GM18861 (cell line): ENCODE results near the gene TYW1B.
"Not testable (repeated sequence)": the region's sequence is repeated elsewhere in the genome, so short reads cannot be mapped to it uniquely, and the experiment has no call there.

ENCODE experiments used
- ATAC-seq: cut with Tn5 transposase; IDR thresholded peaks from one replicate; pipeline ENCODE4 v1.9.1; 2021; ENCODE audit not compliant: unreplicated experiment

Gene TYW1B

DNA sequence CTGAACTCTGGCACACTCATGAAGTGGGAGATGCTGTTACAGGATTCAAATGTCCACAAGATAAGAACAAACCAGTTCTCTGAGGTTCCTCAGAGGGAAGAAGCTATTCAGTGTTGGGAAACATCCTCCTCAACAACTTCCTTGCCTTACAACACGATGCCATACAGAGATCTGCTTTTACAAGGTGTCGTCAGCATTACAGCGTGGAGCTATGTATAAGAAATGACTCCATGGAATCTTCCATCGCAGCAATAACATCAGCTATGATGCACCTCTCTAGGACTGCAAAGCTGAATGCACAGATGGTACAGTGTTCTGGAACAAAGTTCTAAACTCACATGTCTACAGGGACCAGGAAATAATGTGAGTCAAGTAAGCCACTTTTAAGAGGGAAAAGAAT is 122.3 kb downstream of the TYW1B start:
- ATAC-seq: not testable (repeated sequence)

GRCh38 chr7:72704894-72705293 is 123.1 kb downstream of the TYW1B start:
- no peak for ATAC-seq

DNA sequence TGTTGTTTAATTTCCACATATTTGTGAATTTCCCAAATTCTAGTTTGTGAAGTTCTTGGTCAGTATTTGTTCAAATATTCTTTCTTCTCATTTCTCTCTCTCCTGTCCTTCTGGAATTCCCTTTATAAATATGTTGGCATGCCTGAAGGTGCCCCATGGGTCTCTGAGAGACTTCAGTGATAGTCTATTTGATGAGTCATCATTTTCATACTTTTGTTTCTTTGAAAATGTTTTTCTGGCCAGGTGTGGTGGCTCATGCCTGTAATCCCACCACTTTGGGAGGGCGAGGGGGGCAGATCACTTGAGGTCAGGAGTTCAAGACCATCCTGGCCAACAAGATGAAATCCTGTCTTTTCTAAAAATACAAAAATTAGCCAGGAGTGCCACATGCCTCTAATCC is 127.5 kb downstream of the TYW1B start:
- ATAC-seq: not testable (repeated sequence)

DNA sequence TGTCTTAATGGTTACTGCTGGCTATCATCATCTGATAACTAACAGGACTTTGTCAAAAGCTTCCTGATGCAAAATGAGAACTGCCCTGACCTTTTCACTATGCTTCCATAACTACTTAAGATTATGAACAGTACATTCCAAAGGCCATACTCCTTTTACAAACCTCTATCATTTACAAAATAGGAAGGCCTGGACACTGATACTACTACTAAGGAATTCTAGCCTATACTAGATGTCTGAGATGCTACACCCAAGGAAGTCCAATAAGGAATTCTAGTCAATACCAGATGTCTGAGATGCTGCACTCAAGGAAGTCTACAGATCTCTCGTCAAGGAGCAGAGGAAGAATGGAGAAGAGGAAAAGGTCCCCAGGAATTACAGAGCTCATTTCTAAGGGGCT is 130.9 kb downstream of the TYW1B start:
- ATAC-seq: not testable (repeated sequence)

GRCh38 chr7:72696643-72697042 is 131.4 kb downstream of the TYW1B start:
- ATAC-seq: not testable (repeated sequence)

GRCh38 chr7:72695482-72695881 is 132.5 kb downstream of the TYW1B start:
- not testable (repeated sequence) for ATAC-seq

DNA sequence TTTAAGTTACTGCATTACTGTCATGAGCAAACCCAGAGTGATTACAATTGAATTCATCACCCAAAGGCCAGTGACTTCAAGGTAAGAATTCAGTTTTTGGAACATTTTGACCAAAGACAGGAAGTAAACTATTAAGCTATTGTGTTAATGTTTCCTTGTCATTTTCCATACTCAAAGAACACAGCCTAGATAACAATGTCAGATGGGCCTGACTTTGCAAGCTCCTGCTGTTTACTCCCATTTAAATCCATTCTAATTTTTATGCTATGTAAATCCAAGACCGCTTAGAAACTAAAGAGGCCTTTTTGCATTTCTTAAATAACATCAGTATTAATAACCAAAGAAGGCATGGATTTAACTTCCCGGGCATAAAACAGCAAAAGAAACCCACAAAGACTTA is 136.6 kb downstream of the TYW1B start:
- not testable (repeated sequence) for ATAC-seq

DNA sequence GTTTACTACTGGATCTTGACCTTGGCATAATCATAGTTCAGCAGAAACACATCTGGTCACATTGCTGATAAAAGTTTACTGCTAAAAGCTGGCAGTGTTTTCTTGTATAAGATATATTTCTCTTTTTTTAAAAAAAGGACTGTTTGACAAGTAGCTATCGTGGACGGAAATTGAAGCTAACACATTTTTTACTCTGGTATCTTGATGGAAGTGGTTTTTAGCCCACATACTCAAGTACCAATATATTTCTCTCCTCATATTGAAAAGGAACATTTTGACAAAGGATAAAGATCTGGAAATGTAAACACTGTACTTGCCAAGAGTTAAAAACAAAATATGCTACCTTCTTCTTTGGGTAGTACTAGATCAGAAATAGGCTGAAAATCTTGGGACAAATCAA is 137.8 kb downstream of the TYW1B start:
- not testable (repeated sequence) for ATAC-seq

DNA sequence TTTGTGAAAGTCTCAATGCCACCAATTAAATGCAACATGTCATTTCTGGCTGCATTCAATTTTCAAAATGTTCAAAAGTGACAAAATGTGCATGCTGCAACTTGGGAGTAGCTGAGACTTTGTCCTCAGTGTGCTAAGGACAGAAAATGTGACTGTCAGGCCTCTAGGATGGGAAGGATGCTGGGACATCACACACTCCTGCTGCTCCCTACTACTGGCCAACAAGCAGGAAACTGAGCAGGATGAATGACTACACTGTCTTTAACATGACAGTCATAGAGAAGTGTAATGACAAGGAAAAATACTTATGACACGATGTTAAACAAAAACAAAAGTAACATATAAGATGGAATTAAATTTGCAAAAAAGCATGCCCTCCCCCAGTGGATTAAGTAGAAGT is 138.7 kb downstream of the TYW1B start:
- not testable (repeated sequence) for ATAC-seq

GRCh38 chr7:72681211-72681610 is 146.8 kb downstream of the TYW1B start:
- ATAC-seq: not testable (repeated sequence)

GRCh38 chr7:72676880-72677279 is 151.1 kb downstream of the TYW1B start:
- not testable (repeated sequence) for ATAC-seq

- ATAC-seq: not testable (repeated sequence)
Observed at GRCh38 chr7:72676086-72676690, 151.8 kb downstream of the TYW1B start.

DNA sequence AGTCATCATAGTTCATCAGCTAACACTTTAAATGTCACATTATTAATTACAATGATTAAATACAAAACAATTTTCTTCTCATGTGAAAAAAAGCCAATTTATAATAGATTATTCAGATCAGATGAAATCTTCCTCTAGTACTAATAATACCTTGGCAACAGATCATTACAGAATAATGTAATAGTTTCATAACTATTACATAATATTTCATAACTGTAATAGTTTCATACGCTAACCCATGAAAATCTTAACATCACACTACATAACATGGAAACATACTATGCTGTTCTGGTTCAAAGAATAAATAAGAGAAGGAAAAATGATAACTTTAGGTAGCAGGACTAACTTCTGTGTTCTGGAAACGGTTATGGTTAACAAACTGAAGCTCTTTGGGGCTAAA is 152.3 kb downstream of the TYW1B start:
- ATAC-seq: not testable (repeated sequence)

DNA sequence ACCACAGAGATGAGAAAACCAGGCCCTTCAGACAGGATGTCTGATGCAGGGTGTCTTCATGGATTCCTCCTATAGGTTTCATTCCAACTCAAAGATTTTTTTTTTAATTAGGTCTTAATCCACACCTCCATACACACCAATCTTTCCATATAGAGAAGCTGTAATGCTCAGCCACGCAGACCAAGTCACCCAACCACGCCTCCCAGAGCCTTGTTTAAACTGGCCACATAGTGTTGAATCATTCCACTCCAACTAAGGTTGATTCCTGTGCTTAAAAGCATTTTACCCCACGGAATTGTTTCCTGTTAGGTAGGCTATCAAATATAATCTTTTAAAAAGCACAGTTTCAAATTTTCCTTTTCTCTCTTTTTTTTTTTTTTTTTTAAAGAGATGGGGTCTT is 153.6 kb downstream of the TYW1B start:
- ATAC-seq: no peak

DNA sequence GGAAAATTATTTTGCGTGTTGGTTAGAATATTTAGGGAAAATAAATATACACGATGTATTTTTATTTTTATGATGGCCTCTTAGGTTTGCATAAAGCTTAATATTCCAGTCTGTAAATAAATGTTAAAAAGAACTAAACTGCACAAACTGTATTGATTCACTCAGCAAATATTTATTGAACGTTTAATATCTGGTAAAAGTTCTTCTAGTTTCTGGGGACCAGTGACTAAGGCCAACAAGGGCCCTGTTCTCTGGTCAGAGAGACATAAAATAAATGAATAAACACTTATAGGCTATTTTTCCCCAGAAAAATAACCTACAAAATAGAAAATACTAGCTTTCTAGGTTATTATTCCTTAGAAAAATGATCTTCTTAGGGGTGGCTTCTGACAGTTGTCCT is 157.2 kb downstream of the TYW1B start:
- ATAC-seq: not testable (repeated sequence)

DNA sequence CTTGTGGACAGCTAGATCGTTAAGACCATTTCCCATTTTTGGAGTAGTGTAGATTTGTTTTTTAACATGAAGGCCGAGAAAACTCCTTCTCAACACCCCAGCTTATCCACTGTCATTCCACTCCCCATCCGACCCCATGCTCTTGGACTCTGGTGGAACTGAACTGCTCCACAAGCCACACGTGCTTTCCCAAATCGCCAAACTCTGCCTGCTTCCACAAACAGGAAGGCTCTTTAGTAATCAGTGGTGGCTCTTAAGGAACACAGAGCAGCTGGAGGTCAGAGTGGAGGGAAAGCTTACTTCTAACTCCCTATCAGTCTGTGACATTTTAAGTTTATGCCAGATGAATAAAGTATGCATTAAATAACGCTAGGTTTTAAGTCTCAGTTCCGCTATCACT is 159.6 kb downstream of the TYW1B start:
- ATAC-seq: not testable (repeated sequence)

DNA sequence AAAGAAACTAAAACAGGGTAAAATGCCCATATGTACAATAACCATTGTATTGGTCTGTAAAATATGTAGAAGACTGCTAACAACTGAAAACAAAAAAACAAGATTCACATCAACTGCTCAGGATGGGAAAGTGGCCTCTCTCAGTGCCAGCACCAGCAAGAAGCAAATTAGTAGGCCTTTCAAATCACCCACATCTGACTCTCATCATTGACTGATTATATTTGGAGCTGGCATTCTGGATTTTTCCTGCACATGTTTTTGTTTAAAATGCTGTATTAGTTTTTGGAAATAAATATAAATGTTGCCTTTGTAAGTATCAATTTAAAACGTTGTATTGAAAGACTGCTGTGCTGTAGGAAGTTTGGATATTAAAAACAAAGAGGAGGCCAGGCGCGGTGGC is 161.0 kb downstream of the TYW1B start:
- not testable (repeated sequence) for ATAC-seq

DNA sequence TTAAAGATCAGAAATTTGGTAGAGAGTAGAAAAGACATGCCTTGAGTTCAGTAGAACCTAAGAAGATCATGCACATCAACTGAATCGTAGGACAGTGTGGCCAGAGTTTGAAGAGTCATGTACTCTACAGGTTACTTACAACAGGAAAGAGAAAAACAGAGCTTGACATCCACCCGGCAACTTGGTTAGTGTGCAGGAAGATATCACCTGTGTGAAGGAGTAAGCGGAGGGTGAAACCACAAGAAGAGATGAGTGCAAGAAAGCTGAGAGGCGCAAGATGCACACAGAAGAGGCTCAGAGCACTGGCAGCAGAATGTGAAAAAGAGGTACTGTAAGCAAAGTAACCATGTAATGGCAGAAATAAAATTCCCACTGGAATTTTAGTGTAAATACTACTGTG is 179.4 kb downstream of the TYW1B start:
- ATAC-seq: not testable (repeated sequence)

- ATAC-seq: not testable (repeated sequence)
Observed at GRCh38 chr7:72643708-72644107, 184.3 kb downstream of the TYW1B start.

DNA sequence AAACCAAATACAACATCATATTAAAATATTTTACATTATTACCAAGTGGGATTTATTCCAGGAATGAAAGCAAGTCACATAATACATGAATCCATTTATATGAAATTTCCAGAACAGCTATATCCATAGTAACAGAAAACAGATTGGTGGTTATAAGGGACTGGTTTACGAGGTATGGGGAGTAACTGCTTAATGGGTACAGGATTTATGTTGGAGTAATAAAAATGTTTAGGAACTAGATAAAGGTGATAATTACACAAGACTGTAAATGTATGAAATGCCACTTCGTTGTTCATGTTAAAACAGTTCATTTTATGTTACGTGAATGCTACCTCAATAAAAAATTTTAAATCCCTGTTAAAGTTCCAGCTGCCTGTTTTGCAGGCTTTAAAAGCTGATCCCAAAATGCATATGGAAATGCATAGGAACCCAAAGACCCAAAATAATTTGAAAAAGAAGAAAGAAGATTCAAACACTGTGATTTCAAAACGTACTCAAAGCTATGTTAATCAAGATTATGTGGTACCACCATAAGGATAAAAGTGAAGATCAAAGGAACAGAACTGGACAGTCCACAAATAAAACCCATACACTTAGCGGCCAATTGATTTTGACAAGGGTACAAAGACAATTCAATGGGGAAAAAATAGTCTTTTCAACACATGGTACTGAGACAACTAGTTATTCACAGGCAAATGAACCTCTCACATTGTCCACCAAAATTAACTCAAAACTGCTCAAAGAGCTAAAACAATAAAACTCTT is 186.3 kb downstream of the TYW1B start:
- not testable (repeated sequence) for ATAC-seq

GRCh38 chr7:72640740-72641139 is 187.3 kb downstream of the TYW1B start:
- ATAC-seq: not testable (repeated sequence)

GRCh38 chr7:72635273-72635908 is 192.6 kb downstream of the TYW1B start:
- not testable (repeated sequence) for ATAC-seq
